ENCODE data around the gene CARS1. TPM values are rescaled to one million over a fixed set of nuclear protein-coding genes. Genes with fewer than 3 reads are reported as not detected.

CARS1 gene
- total RNA-seq, 6 experiments from 2014 or later = 51.2 to 64.3 (median 56.1) TPM

DNA sequence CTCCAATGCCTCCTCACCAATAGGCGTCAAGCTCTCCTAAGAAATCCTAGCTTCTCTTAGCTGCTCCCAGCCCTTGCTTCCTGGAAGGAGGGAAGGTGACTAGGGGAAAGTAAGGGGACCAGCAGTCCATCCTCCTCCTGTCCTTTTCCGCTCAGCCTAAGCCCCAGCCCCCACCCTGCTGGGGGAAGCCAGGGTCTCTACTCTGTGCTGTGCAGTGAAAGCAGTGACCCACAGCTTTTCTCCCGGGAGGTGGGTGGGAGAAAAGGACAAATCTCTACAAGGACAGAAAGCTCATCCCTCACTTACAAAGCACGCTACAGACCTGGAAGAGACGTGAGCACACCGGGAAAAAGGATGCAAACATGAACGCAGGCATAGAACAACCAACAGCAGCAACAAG, 97.1 kb downstream of the CARS1 start:
- no peak overlapping the region for H3K27ac Mint-ChIP-seq
- no peaks in the 10 kb centered on the region for H3K27me3 Mint-ChIP-seq (ENCODE audit: insufficient read depth)

DNA sequence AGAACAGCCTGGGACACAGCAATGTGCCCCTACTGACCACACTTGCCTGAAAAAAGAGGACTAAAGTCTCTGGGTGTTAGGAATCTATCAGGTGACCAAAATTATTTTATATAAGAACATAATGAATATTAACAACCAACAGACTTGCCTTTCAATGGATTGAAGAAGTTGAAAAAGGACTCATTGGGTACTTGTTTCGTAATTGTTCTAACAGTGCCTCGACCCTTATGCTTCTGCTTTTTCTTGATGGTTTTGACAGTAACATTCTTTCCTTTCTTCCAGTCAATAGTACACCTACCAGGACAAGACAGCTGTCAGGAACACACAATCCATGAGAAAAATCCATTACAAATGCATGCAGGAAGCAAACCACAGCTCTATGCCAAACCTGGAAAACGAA, 99.0 kb downstream of the CARS1 start:
- DNase-seq = no peak
- Mint-ChIP-seq H3K4me1 (ENCODE audit: low read depth) (peaks cover 4% of the 10 kb centered on the region; the same call in 1 of the 2 replicates), H3K27me3 (ENCODE audit: insufficient read depth) (no peaks in the 10 kb centered on the region), H3K27ac (no peak overlapping the region), H3K9me3 (no peaks in the 10 kb centered on the region), H3K4me3 (no peak overlapping the region), H3K36me3 (ENCODE audit: low read depth) (peaks cover 60% of the 10 kb centered on the region)
- TF ChIP-seq CTCF (IDR thresholded peaks at IDR 0.05) = no peak

More for the DNA sequence above, 97.1 kb downstream of the CARS1 start:
- Mint-ChIP-seq H3K36me3 (ENCODE audit: low read depth) (peaks cover 71% of the 10 kb centered on the region), H3K4me1 (ENCODE audit: low read depth) (peaks cover 6% of the 10 kb centered on the region; the same call in 1 of the 2 replicates), H3K4me3 (no peak overlapping the region), H3K9me3 (no peaks in the 10 kb centered on the region)
- no peak for DNase-seq
- no peak for TF ChIP-seq CTCF (IDR thresholded peaks at IDR 0.05)

DNA sequence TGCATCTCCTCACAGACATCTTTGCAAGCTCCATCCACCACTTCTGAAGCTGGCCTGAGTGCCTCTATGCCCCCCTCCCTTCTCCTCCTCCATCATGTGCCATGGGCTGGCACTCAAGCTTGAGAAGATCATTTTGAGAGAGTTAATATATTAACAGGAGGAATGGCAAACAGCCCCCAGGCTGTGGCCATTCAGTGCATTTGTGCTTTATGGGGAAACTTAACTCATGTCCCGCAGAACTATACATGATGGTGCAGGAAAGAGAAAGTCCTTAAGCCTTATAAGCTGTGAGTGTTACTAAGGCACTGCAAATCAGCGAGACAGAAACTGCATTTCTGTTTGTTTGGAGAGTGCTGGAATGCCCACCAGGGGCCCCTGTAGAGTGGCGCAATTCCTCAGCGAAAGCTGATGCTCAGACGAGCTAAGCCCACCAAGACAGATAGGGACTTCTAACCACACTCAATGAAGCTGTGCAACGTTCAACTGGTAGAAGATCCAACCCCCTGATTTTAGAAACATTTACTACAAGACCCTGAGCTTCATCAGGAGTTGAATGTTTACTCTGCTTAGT, 101.2 kb downstream of the CARS1 start:
- DNase-seq = no peak
- TF ChIP-seq CTCF (IDR thresholded peaks at IDR 0.05) = no peak
- Mint-ChIP-seq H3K4me3 (no peak overlapping the region), H3K9me3 (no peaks in the 10 kb centered on the region), H3K36me3 (ENCODE audit: low read depth) (peaks cover 53% of the 10 kb centered on the region), H3K4me1 (ENCODE audit: low read depth) (peaks cover 26% of the 10 kb centered on the region), H3K27ac (peak overlapping the region; percentile 45; the same call in 1 of the 2 replicates), H3K27me3 (ENCODE audit: insufficient read depth) (peaks cover 2% of the 10 kb centered on the region; the same call in 1 of the 2 replicates)

DNA sequence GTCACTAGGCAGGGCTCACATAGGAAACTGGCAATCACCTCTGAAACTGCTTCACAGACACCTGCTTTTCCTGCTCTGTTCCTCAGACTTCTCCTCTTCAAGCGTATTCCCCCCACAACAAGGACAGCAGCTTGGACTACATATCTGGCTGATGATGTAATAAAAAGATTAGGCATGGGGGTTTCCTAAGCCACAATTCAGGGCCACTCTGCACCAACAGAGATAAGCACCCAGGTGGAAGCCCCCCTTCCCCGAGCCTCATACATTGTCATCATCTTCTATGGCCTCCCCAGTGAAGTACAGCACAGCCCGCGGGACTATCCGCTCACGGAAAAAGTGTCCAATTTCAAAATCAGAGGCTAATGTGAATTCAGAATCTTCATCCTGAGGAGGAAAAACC, 103.0 kb downstream of the CARS1 start:
- Mint-ChIP-seq H3K4me1 (ENCODE audit: low read depth) (peaks cover 38% of the 10 kb centered on the region), H3K4me3 (no peak overlapping the region), H3K27ac (peak overlapping the region; percentile 21; the same call in 1 of the 2 replicates), H3K9me3 (no peaks in the 10 kb centered on the region), H3K27me3 (ENCODE audit: insufficient read depth) (peaks cover 2% of the 10 kb centered on the region; the same call in 1 of the 2 replicates), H3K36me3 (ENCODE audit: low read depth) (peaks cover 62% of the 10 kb centered on the region)
- TF ChIP-seq CTCF (IDR thresholded peaks at IDR 0.05) = no peak
- no peak for DNase-seq

GRCh38 chr11:2952290-2952689, 104.9 kb downstream of the CARS1 start:
- H3K27ac Mint-ChIP-seq = peak overlapping the region; percentile 80
- no peak for DNase-seq
- H3K27me3 Mint-ChIP-seq (ENCODE audit: insufficient read depth) = peaks cover 2% of the 10 kb centered on the region; the same call in 1 of the 2 replicates
- peak overlapping the region; percentile 32 for H3K4me3 Mint-ChIP-seq
- H3K9me3 Mint-ChIP-seq = no peaks in the 10 kb centered on the region
- TF ChIP-seq CTCF (IDR thresholded peaks at IDR 0.05) = no peak
- H3K36me3 Mint-ChIP-seq (ENCODE audit: low read depth) = peaks cover 60% of the 10 kb centered on the region
- H3K4me1 Mint-ChIP-seq (ENCODE audit: low read depth) = peaks cover 45% of the 10 kb centered on the region
